ENCODE results near the gene LEFTY2. TPM values are rescaled to one million over a fixed set of nuclear protein-coding genes. Genes with fewer than 3 reads are reported as not detected.

The LEFTY2 gene
- total and polyA plus RNA-seq, 2 donors = 0.33 to 1.5 TPM

- no peaks in the 10 kb centered on the region for H3K9me3 ChIP-seq (ENCODE audit: control insufficient read depth in 2 of 2, insufficient read depth in 1 of 2, low read length in 1 of 2)
- no peaks in the 10 kb centered on the region for H3K27me3 ChIP-seq (ENCODE audit: control insufficient read depth in 2 of 2, insufficient read depth in 1 of 2, low read length in 1 of 2)
- peak overlapping the region in 1 of 2 donors; percentile 57 for H3K27ac ChIP-seq (ENCODE audit: low read depth in 1 of 2, low read length in 1 of 2)
- no peak overlapping the region for H3K4me3 ChIP-seq (ENCODE audit: low read length in 2 of 2)
- H3K36me3 ChIP-seq (ENCODE audit: control insufficient read depth in 2 of 2, insufficient read depth in 2 of 2, low read length in 1 of 2) = no peaks in the 10 kb centered on the region
- peak in 1 of 9 donors; percentile 49 for DNase-seq (ENCODE audit: low read depth in 6 of 9, low spot score in 9 of 9)
- WGBS = 90% methylated on average over 14 of the region's 14 CpGs
- H3K4me1 ChIP-seq (ENCODE audit: control insufficient read depth in 2 of 2, insufficient read depth in 2 of 2, low read length in 2 of 2) = peaks cover 2 to 26% of the 10 kb centered on the region in 2 donors
Observed at GRCh38 chr1:225928186-225929175, 12.5 kb downstream of the LEFTY2 start.

DNA sequence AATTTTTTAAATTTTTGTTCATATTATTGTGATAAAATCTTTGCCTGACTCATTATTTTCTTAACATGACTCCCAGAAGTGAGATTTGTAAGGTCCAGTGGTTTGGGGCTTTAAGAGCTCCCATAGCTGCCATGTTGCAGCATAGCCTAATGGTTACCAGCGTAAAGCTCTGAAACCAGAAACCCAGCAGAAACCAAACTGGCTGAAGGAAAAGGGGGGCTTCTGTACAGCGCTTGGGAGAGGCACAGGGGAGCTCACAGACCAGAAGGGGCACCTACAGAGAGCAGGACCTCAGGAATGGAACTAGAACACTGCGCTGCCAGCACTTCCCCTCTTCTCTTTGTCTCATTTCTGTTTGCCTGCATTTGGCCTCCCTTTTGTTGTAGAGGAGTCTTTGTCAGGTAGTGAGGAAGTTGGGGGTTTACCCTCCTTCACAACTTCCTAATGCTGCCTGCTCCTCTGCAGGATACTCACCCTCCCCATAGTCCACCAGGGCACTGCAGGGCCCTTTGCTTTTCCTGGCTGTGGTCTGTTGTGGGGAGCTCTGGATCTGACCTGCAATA lies 14.4 kb downstream of the LEFTY2 start:
- Histone ChIP-seq H3K4me3 (ENCODE audit: low read length in 2 of 2) (no peak overlapping the region), H3K36me3 (ENCODE audit: control insufficient read depth in 2 of 2, insufficient read depth in 2 of 2, low read length in 1 of 2) (peaks cover 10 to 11% of the 10 kb centered on the region in 2 donors), H3K27me3 (ENCODE audit: control insufficient read depth in 2 of 2, insufficient read depth in 1 of 2, low read length in 1 of 2) (no peaks in the 10 kb centered on the region), H3K27ac (ENCODE audit: low read depth in 1 of 2, low read length in 1 of 2) (no peak overlapping the region), H3K9me3 (ENCODE audit: control insufficient read depth in 2 of 2, insufficient read depth in 1 of 2, low read length in 1 of 2) (no peaks in the 10 kb centered on the region), H3K4me1 (ENCODE audit: control insufficient read depth in 2 of 2, insufficient read depth in 2 of 2, low read length in 2 of 2) (peaks cover 7 to 41% of the 10 kb centered on the region in 2 donors)
- 85% methylated on average over 3 of the region's 3 CpGs for WGBS
- peak in 1 of 9 donors; percentile 29 for DNase-seq (ENCODE audit: low read depth in 6 of 9, low spot score in 9 of 9)

DNA sequence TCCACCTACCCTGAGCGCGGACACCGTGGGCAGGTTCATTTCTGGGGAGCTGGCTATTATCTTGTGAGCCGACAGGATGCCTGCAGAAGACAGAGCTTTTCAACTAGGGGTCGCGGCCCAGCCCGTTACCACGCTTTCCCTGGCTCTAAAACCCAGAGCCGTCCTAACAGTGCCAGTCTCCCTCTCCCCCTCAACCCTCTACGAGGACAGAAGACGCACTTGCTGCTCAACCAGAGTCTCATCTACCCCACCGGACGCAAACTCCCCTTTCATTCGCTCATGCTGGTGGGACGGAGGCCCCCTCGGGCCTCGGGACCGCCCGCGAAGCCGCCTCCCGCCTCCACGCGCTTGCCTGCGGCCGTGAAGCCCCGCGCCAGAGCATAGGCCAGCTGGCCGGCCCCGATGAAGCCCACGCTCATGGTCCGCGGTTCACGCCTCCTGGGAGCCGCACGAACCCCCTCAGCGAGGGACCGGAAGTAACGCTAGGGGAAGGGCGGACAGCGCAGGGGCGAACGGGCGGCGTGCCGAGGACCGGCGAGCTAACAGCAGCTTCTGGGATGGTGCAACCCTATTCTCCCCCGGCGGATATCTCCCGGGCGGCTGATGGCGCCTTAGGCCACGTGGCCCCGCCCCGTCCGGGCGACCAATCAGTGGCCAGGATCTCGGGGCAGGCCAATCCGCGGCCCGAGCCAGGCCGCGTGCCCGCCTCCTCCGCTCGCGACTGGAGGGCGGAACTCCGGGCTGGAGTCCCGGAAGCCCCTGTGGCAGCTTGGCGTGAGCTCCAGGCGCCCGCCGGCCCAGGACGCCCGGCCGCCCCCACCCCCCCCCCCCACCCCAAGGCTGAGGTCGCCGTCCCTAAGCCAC lies 17.1 kb downstream of the LEFTY2 start, which contains the start of gene PYCR2:
PYCR2 (minus strand) TSS at position 559 of the 864 bp plus-strand sequence; CDS start at position 419, 140 bp downstream.
- peaks cover 30 to 33% of the 10 kb centered on the region in 2 donors for H3K36me3 ChIP-seq (ENCODE audit: control insufficient read depth in 2 of 2, insufficient read depth in 2 of 2, low read length in 1 of 2)
- DNase-seq (ENCODE audit: low read depth in 6 of 9, low spot score in 9 of 9) = peak; percentile 77 to 97 (median 91)
- H3K27ac ChIP-seq (ENCODE audit: low read depth in 1 of 2, low read length in 1 of 2) = peak within 1 kb of the TSS; percentile 82 to 91
- no peaks in the 10 kb centered on the region for H3K27me3 ChIP-seq (ENCODE audit: control insufficient read depth in 2 of 2, insufficient read depth in 1 of 2, low read length in 1 of 2)
- under 1% methylated on average over 80 of the region's 80 CpGs for WGBS
- H3K4me1 ChIP-seq (ENCODE audit: control insufficient read depth in 2 of 2, insufficient read depth in 2 of 2, low read length in 2 of 2) = peaks cover 7 to 38% of the 10 kb centered on the region in 2 donors
- H3K9me3 ChIP-seq (ENCODE audit: control insufficient read depth in 2 of 2, insufficient read depth in 1 of 2, low read length in 1 of 2) = no peaks in the 10 kb centered on the region
- peak within 1 kb of the TSS; percentile 80 to 99 for H3K4me3 ChIP-seq (ENCODE audit: low read length in 2 of 2)

- WGBS = 4% methylated on average over 8 of the region's 8 CpGs
- Histone ChIP-seq H3K27ac (ENCODE audit: low read depth in 1 of 2, low read length in 1 of 2) (peak overlapping the region in 1 of 2 donors; percentile 91), H3K4me3 (ENCODE audit: low read length in 2 of 2) (peak overlapping the region; percentile 80 to 99), H3K4me1 (ENCODE audit: control insufficient read depth in 2 of 2, insufficient read depth in 2 of 2, low read length in 2 of 2) (peaks cover 7 to 32% of the 10 kb centered on the region in 2 donors), H3K27me3 (ENCODE audit: control insufficient read depth in 2 of 2, insufficient read depth in 1 of 2, low read length in 1 of 2) (no peaks in the 10 kb centered on the region), H3K9me3 (ENCODE audit: control insufficient read depth in 2 of 2, insufficient read depth in 1 of 2, low read length in 1 of 2) (no peaks in the 10 kb centered on the region), H3K36me3 (ENCODE audit: control insufficient read depth in 2 of 2, insufficient read depth in 2 of 2, low read length in 1 of 2) (peaks cover 33 to 36% of the 10 kb centered on the region in 2 donors)
- DNase-seq (ENCODE audit: low read depth in 6 of 9, low spot score in 9 of 9) = no peak
Observed at GRCh38 chr1:225923381-225923691, 17.7 kb downstream of the LEFTY2 start.

- no peak overlapping the region for H3K27ac ChIP-seq (ENCODE audit: low read depth in 1 of 2, low read length in 1 of 2)
- H3K9me3 ChIP-seq (ENCODE audit: control insufficient read depth in 2 of 2, insufficient read depth in 1 of 2, low read length in 1 of 2) = no peaks in the 10 kb centered on the region
- no peaks in the 10 kb centered on the region for H3K27me3 ChIP-seq (ENCODE audit: control insufficient read depth in 2 of 2, insufficient read depth in 1 of 2, low read length in 1 of 2)
- H3K36me3 ChIP-seq (ENCODE audit: control insufficient read depth in 2 of 2, insufficient read depth in 2 of 2, low read length in 1 of 2) = peaks cover 37 to 41% of the 10 kb centered on the region in 2 donors
- H3K4me1 ChIP-seq (ENCODE audit: control insufficient read depth in 2 of 2, insufficient read depth in 2 of 2, low read length in 2 of 2) = peaks cover 7 to 25% of the 10 kb centered on the region in 2 donors
- H3K4me3 ChIP-seq (ENCODE audit: low read length in 2 of 2) = no peak overlapping the region
- WGBS = 96% methylated on average over 23 of the region's 23 CpGs
- no peak for DNase-seq (ENCODE audit: low read depth in 6 of 9, low spot score in 9 of 9)
Observed at GRCh38 chr1:225921734-225922709, 19.0 kb downstream of the LEFTY2 start.

GRCh38 chr1:225919906-225920305 lies 21.1 kb downstream of the LEFTY2 start:
- Histone ChIP-seq H3K36me3 (ENCODE audit: control insufficient read depth in 2 of 2, insufficient read depth in 2 of 2, low read length in 1 of 2) (peaks cover 47 to 48% of the 10 kb centered on the region in 2 donors), H3K27ac (ENCODE audit: low read depth in 1 of 2, low read length in 1 of 2) (no peak overlapping the region), H3K27me3 (ENCODE audit: control insufficient read depth in 2 of 2, insufficient read depth in 1 of 2, low read length in 1 of 2) (no peaks in the 10 kb centered on the region), H3K4me1 (ENCODE audit: control insufficient read depth in 2 of 2, insufficient read depth in 2 of 2, low read length in 2 of 2) (peaks cover 7 to 19% of the 10 kb centered on the region in 2 donors), H3K4me3 (ENCODE audit: low read length in 2 of 2) (no peak overlapping the region), H3K9me3 (ENCODE audit: control insufficient read depth in 2 of 2, insufficient read depth in 1 of 2, low read length in 1 of 2) (no peaks in the 10 kb centered on the region)
- WGBS = 19% methylated on average over 5 of the region's 5 CpGs
- no peak for DNase-seq (ENCODE audit: low read depth in 6 of 9, low spot score in 9 of 9)

DNA sequence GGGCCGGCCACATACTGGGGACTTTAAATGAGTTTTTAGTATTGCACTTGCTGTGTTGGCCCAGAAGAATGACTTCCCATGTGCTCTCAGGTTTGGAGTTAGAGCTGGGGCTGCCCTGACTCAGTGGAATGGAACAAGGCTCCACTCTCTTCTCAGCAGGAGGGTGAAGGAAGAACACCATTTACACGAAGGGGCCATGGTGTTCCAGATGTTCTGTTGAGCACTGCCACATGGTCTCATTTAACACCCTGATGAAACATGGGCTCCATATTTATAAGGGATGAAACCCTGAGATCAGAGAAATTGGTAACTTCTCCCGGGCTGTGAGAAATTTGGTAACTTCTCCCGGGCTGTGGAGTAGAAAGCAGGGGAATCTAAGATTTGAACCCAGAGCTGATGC lies 22.7 kb downstream of the LEFTY2 start:
- 98% methylated on average over 4 of the region's 4 CpGs for WGBS
- H3K4me1 ChIP-seq (ENCODE audit: control insufficient read depth in 2 of 2, insufficient read depth in 2 of 2, low read length in 2 of 2) = peaks cover 5 to 13% of the 10 kb centered on the region in 2 donors
- no peak overlapping the region for H3K4me3 ChIP-seq (ENCODE audit: low read length in 2 of 2)
- peaks cover 47 to 51% of the 10 kb centered on the region in 2 donors for H3K36me3 ChIP-seq (ENCODE audit: control insufficient read depth in 2 of 2, insufficient read depth in 2 of 2, low read length in 1 of 2)
- H3K27ac ChIP-seq (ENCODE audit: low read depth in 1 of 2, low read length in 1 of 2) = no peak overlapping the region
- no peak for DNase-seq (ENCODE audit: low read depth in 6 of 9, low spot score in 9 of 9)
- no peaks in the 10 kb centered on the region for H3K9me3 ChIP-seq (ENCODE audit: control insufficient read depth in 2 of 2, insufficient read depth in 1 of 2, low read length in 1 of 2)
- H3K27me3 ChIP-seq (ENCODE audit: control insufficient read depth in 2 of 2, insufficient read depth in 1 of 2, low read length in 1 of 2) = no peaks in the 10 kb centered on the region

GRCh38 chr1:225917536-225917935 lies 23.5 kb downstream of the LEFTY2 start:
- H3K4me3 ChIP-seq (ENCODE audit: low read length in 2 of 2) = no peak overlapping the region
- H3K27me3 ChIP-seq (ENCODE audit: control insufficient read depth in 2 of 2, insufficient read depth in 1 of 2, low read length in 1 of 2) = no peaks in the 10 kb centered on the region
- H3K4me1 ChIP-seq (ENCODE audit: control insufficient read depth in 2 of 2, insufficient read depth in 2 of 2, low read length in 2 of 2) = peaks cover 3 to 5% of the 10 kb centered on the region in 2 donors
- no peak overlapping the region for H3K27ac ChIP-seq (ENCODE audit: low read depth in 1 of 2, low read length in 1 of 2)
- no peak for DNase-seq (ENCODE audit: low read depth in 6 of 9, low spot score in 9 of 9)
- WGBS = 98% methylated on average over 5 of the region's 5 CpGs
- no peaks in the 10 kb centered on the region for H3K9me3 ChIP-seq (ENCODE audit: control insufficient read depth in 2 of 2, insufficient read depth in 1 of 2, low read length in 1 of 2)
- peaks cover 45 to 50% of the 10 kb centered on the region in 2 donors for H3K36me3 ChIP-seq (ENCODE audit: control insufficient read depth in 2 of 2, insufficient read depth in 2 of 2, low read length in 1 of 2)

Data from thymus (tissue), 11 donors.